ENCODE results near the gene NCOA5. TPM values are rescaled to one million over a fixed set of nuclear protein-coding genes. Genes with fewer than 3 reads are reported as not detected.
"Not testable (repeated sequence)": the region's sequence is repeated elsewhere in the genome, so short reads cannot be mapped to it uniquely, and the experiment has no call there.

NCOA5 gene
- total RNA-seq, 2 donors from 2014 or later: 14.5 to 15.0 TPM

GRCh38 chr20:46114449-46114848 is 24.7 kb upstream of the NCOA5 start:
- Mint-ChIP-seq H3K4me1 (peaks cover 18% of the 10 kb centered on the region), H3K27me3 (peaks cover 54% of the 10 kb centered on the region), H3K4me3 (no peak overlapping the region), H3K27ac (no peak overlapping the region), H3K36me3 (ENCODE audit: low read depth) (peaks cover 10% of the 10 kb centered on the region)
- ATAC-seq: no peak
- DNase-seq: no peak
- H3K9me3 ChIP-seq (ENCODE audit: control insufficient read depth, low read length, poor library complexity, severe bottlenecking): no peaks in the 10 kb centered on the region

GRCh38 chr20:46113113-46113470 is 23.3 kb upstream of the NCOA5 start:
- peaks cover 10% of the 10 kb centered on the region for H3K36me3 Mint-ChIP-seq (ENCODE audit: low read depth)
- no peak overlapping the region for H3K27ac Mint-ChIP-seq
- H3K27me3 Mint-ChIP-seq: peaks cover 66% of the 10 kb centered on the region
- ATAC-seq (no peak), DNase-seq (no peak)
- H3K4me3 Mint-ChIP-seq: no peak overlapping the region
- no peaks in the 10 kb centered on the region for H3K9me3 ChIP-seq (ENCODE audit: control insufficient read depth, low read length, poor library complexity, severe bottlenecking)
- peaks cover 16% of the 10 kb centered on the region for H3K4me1 Mint-ChIP-seq

GRCh38 chr20:46112430-46113112 is 22.8 kb upstream of the NCOA5 start:
- H3K27me3 Mint-ChIP-seq: peaks cover 67% of the 10 kb centered on the region
- no peak for ATAC-seq
- no peaks in the 10 kb centered on the region for H3K9me3 ChIP-seq (ENCODE audit: control insufficient read depth, low read length, poor library complexity, severe bottlenecking)
- H3K27ac Mint-ChIP-seq: no peak overlapping the region
- peaks cover 11% of the 10 kb centered on the region for H3K4me1 Mint-ChIP-seq
- no peak for DNase-seq
- no peak overlapping the region for H3K4me3 Mint-ChIP-seq
- peaks cover 10% of the 10 kb centered on the region for H3K36me3 Mint-ChIP-seq (ENCODE audit: low read depth)

GRCh38 chr20:46111836-46112212 is 22.1 kb upstream of the NCOA5 start:
- no peak overlapping the region for H3K4me3 Mint-ChIP-seq
- DNase-seq: no peak
- H3K9me3 ChIP-seq (ENCODE audit: control insufficient read depth, low read length, poor library complexity, severe bottlenecking): no peaks in the 10 kb centered on the region
- H3K36me3 Mint-ChIP-seq (ENCODE audit: low read depth): peaks cover 10% of the 10 kb centered on the region
- H3K27ac Mint-ChIP-seq: peak overlapping the region; percentile 57
- H3K27me3 Mint-ChIP-seq: peaks cover 75% of the 10 kb centered on the region
- peaks cover 9% of the 10 kb centered on the region for H3K4me1 Mint-ChIP-seq
- no peak for ATAC-seq

GRCh38 chr20:46111028-46111835 is 21.5 kb upstream of the NCOA5 start:
- Mint-ChIP-seq H3K27me3 (peaks cover 77% of the 10 kb centered on the region), H3K4me3 (no peak overlapping the region), H3K4me1 (peaks cover 9% of the 10 kb centered on the region), H3K27ac (peak overlapping the region; percentile 57), H3K36me3 (ENCODE audit: low read depth) (peaks cover 10% of the 10 kb centered on the region)
- no peaks in the 10 kb centered on the region for H3K9me3 ChIP-seq (ENCODE audit: control insufficient read depth, low read length, poor library complexity, severe bottlenecking)
- no peak for DNase-seq
- ATAC-seq: peak; percentile 61

GRCh38 chr20:46108976-46109375 is 19.2 kb upstream of the NCOA5 start:
- no peaks in the 10 kb centered on the region for H3K9me3 ChIP-seq (ENCODE audit: control insufficient read depth, low read length, poor library complexity, severe bottlenecking)
- peaks cover 9% of the 10 kb centered on the region for H3K4me1 Mint-ChIP-seq
- peaks cover 75% of the 10 kb centered on the region for H3K27me3 Mint-ChIP-seq
- DNase-seq: no peak
- no peak overlapping the region for H3K27ac Mint-ChIP-seq
- H3K4me3 Mint-ChIP-seq: no peak overlapping the region
- no peak for ATAC-seq
- peaks cover 5% of the 10 kb centered on the region for H3K36me3 Mint-ChIP-seq (ENCODE audit: low read depth)

GRCh38 chr20:46108435-46108841 is 18.7 kb upstream of the NCOA5 start:
- H3K9me3 ChIP-seq (ENCODE audit: control insufficient read depth, low read length, poor library complexity, severe bottlenecking): no peaks in the 10 kb centered on the region
- Mint-ChIP-seq H3K4me1 (peaks cover 9% of the 10 kb centered on the region), H3K27ac (no peak overlapping the region), H3K27me3 (peaks cover 70% of the 10 kb centered on the region), H3K36me3 (ENCODE audit: low read depth) (peaks cover 2% of the 10 kb centered on the region), H3K4me3 (peak overlapping the region; percentile 12)
- ATAC-seq: peak; percentile 65
- DNase-seq: no peak

- H3K9me3 ChIP-seq (ENCODE audit: control insufficient read depth, low read length, poor library complexity, severe bottlenecking): no peaks in the 10 kb centered on the region
- DNase-seq (no peak), ATAC-seq (no peak)
- H3K27ac Mint-ChIP-seq: no peak overlapping the region
- no peak overlapping the region for H3K4me3 Mint-ChIP-seq
- H3K4me1 Mint-ChIP-seq: peaks cover 9% of the 10 kb centered on the region
- H3K36me3 Mint-ChIP-seq (ENCODE audit: low read depth): peaks cover 5% of the 10 kb centered on the region
- H3K27me3 Mint-ChIP-seq: peaks cover 71% of the 10 kb centered on the region
Measured at GRCh38 chr20:46107061-46107460, 17.3 kb upstream of the NCOA5 start.

- Mint-ChIP-seq H3K27ac (no peak overlapping the region), H3K4me3 (no peak overlapping the region), H3K36me3 (ENCODE audit: low read depth) (peaks cover 10% of the 10 kb centered on the region), H3K4me1 (peaks cover 6% of the 10 kb centered on the region), H3K27me3 (peaks cover 76% of the 10 kb centered on the region)
- ATAC-seq (no peak), DNase-seq (no peak)
- no peaks in the 10 kb centered on the region for H3K9me3 ChIP-seq (ENCODE audit: control insufficient read depth, low read length, poor library complexity, severe bottlenecking)
Measured at GRCh38 chr20:46104262-46104661, 14.5 kb upstream of the NCOA5 start.

GRCh38 chr20:46102940-46103339 is 13.2 kb upstream of the NCOA5 start:
- no peak overlapping the region for H3K27ac Mint-ChIP-seq
- H3K36me3 Mint-ChIP-seq (ENCODE audit: low read depth): peaks cover 10% of the 10 kb centered on the region
- H3K4me3 Mint-ChIP-seq: no peak overlapping the region
- ATAC-seq (no peak), DNase-seq (no peak)
- no peaks in the 10 kb centered on the region for H3K9me3 ChIP-seq (ENCODE audit: control insufficient read depth, low read length, poor library complexity, severe bottlenecking)
- H3K27me3 Mint-ChIP-seq: peaks cover 72% of the 10 kb centered on the region
- H3K4me1 Mint-ChIP-seq: peaks cover 4% of the 10 kb centered on the region

GRCh38 chr20:46101957-46102356 is 12.2 kb upstream of the NCOA5 start:
- Mint-ChIP-seq H3K27ac (no peak overlapping the region), H3K27me3 (peaks cover 62% of the 10 kb centered on the region)
- ATAC-seq: no peak

GRCh38 chr20:46100988-46101387 is 11.2 kb upstream of the NCOA5 start:
- H3K36me3 Mint-ChIP-seq (ENCODE audit: low read depth): peaks cover 10% of the 10 kb centered on the region
- DNase-seq (no peak), ATAC-seq (no peak)
- no peak overlapping the region for H3K4me3 Mint-ChIP-seq
- no peak overlapping the region for H3K27ac Mint-ChIP-seq
- no peaks in the 10 kb centered on the region for H3K9me3 ChIP-seq (ENCODE audit: control insufficient read depth, low read length, poor library complexity, severe bottlenecking)
- H3K4me1 Mint-ChIP-seq: peaks cover 4% of the 10 kb centered on the region
- H3K27me3 Mint-ChIP-seq: peaks cover 59% of the 10 kb centered on the region

More at GRCh38 chr20:46101957-46102356, 12.2 kb upstream of the NCOA5 start:
- no peak for DNase-seq
- H3K4me3 Mint-ChIP-seq: no peak overlapping the region
- H3K4me1 Mint-ChIP-seq: peaks cover 4% of the 10 kb centered on the region
- H3K9me3 ChIP-seq (ENCODE audit: control insufficient read depth, low read length, poor library complexity, severe bottlenecking): no peaks in the 10 kb centered on the region
- H3K36me3 Mint-ChIP-seq (ENCODE audit: low read depth): peaks cover 10% of the 10 kb centered on the region

GRCh38 chr20:46100444-46100843 is 10.7 kb upstream of the NCOA5 start:
- ATAC-seq; H3K4me1 Mint-ChIP-seq; H3K4me3 Mint-ChIP-seq; H3K9me3 ChIP-seq (ENCODE audit: control insufficient read depth, low read length, poor library complexity, severe bottlenecking); DNase-seq; H3K27ac Mint-ChIP-seq: not testable (repeated sequence)
- peaks cover 10% of the 10 kb centered on the region for H3K36me3 Mint-ChIP-seq (ENCODE audit: low read depth)
- peaks cover 55% of the 10 kb centered on the region for H3K27me3 Mint-ChIP-seq

All from T-helper 17 cell (primary cell).